DMS53 treated with DMSO at 0.1 percent for 48 hours (cell line): ENCODE data around the gene AKAP7.
A peak's percentile ranks its signal among the peaks of the same experiment; 100 is the strongest.

ENCODE experiments used
- DNase-seq: peaks from one replicate; lab custom pipeline; 2025; ENCODE audit not compliant: unreplicated experiment; lab: John Stamatoyannopoulos, UW

AKAP7 gene

GRCh38 chr6:131132360-131132759 is 2.9 kb upstream of the AKAP7 start:
- DNase-seq = no peak

GRCh38 chr6:131134220-131134979 is 867 bp upstream of the AKAP7 start:
- DNase-seq = no peak

GRCh38 chr6:131134980-131135243 is 355 bp upstream of the AKAP7 start:
- DNase-seq = no peak

- DNase-seq = no peak
Measured at GRCh38 chr6:131136021-131136786, 937 bp downstream of the AKAP7 start.

GRCh38 chr6:131139599-131139998 is 4.3 kb downstream of the AKAP7 start:
- DNase-seq = no peak

GRCh38 chr6:131143319-131143718 is 8.1 kb downstream of the AKAP7 start:
- no peak for DNase-seq

GRCh38 chr6:131146865-131147264 is 11.6 kb downstream of the AKAP7 start:
- DNase-seq = no peak

GRCh38 chr6:131156411-131156810 is 21.1 kb downstream of the AKAP7 start:
- no peak for DNase-seq

GRCh38 chr6:131159578-131159977 is 24.3 kb downstream of the AKAP7 start:
- no peak for DNase-seq

GRCh38 chr6:131160254-131160758 is 25.0 kb downstream of the AKAP7 start:
- no peak for DNase-seq

GRCh38 chr6:131161987-131162386 is 26.7 kb downstream of the AKAP7 start:
- no peak for DNase-seq

GRCh38 chr6:131163886-131164285 is 28.6 kb downstream of the AKAP7 start:
- DNase-seq = no peak

- no peak for DNase-seq
Measured at GRCh38 chr6:131164506-131164905, 29.2 kb downstream of the AKAP7 start.

GRCh38 chr6:131167773-131168172 is 32.5 kb downstream of the AKAP7 start:
- DNase-seq = no peak

GRCh38 chr6:131169613-131170012 is 34.3 kb downstream of the AKAP7 start:
- no peak for DNase-seq

GRCh38 chr6:131172222-131172621 is 37.0 kb downstream of the AKAP7 start:
- no peak for DNase-seq

- DNase-seq = no peak
Measured at GRCh38 chr6:131173680-131174079, 38.4 kb downstream of the AKAP7 start.

- no peak for DNase-seq
Measured at GRCh38 chr6:131175564-131175963, 40.3 kb downstream of the AKAP7 start.

GRCh38 chr6:131177996-131178395 is 42.7 kb downstream of the AKAP7 start:
- DNase-seq = no peak

- peak; percentile 30 for DNase-seq
Measured at GRCh38 chr6:131182991-131183425, 47.7 kb downstream of the AKAP7 start.

- DNase-seq = no peak
Measured at GRCh38 chr6:131183427-131184095, 48.3 kb downstream of the AKAP7 start.

- DNase-seq = no peak
Measured at GRCh38 chr6:131191590-131191989, 56.3 kb downstream of the AKAP7 start.
